IPS DF 6.9 (cell line): ENCODE results near the gene HEATR9.
"Not testable (repeated sequence)": the region's sequence is repeated elsewhere in the genome, so short reads cannot be mapped to it uniquely, and the experiment has no call there.

Experiments
- DNase-seq: peaks from one replicate; pipeline ENCODE4 v3.0.0-alpha.2; 2013; ENCODE audit warnings: low read depth, low spot score
- H3K27ac ChIP-seq: one replicate; pipeline ENCODE4 v1.5.1; 2013; ENCODE audit warnings: low read length, control low read depth
- H3K27me3 ChIP-seq: 2 replicates; pipeline ENCODE4 v1.6.1; 2013; ENCODE audit warnings: mild to moderate bottlenecking, low read length; ENCODE audit not compliant: control insufficient read depth, insufficient read depth
- H3K36me3 ChIP-seq: 2 replicates; pipeline ENCODE4 v1.6.1; 2013; ENCODE audit warnings: low read length; ENCODE audit not compliant: control insufficient read depth, insufficient read depth
- H3K4me1 ChIP-seq: 2 replicates; pipeline ENCODE4 v1.6.1; 2013; ENCODE audit warnings: low read length; ENCODE audit not compliant: control insufficient read depth, insufficient read depth
- H3K4me3 ChIP-seq: 2 replicates; pipeline ENCODE4 v1.5.1; 2013; ENCODE audit warnings: mild to moderate bottlenecking, low read length
- H3K9me3 ChIP-seq: 2 replicates; pipeline ENCODE4 v1.6.1; 2013; ENCODE audit warnings: low read length, inconsistent platforms; ENCODE audit not compliant: control insufficient read depth, insufficient read depth
- WGBS: extraction: QIAGEN DNeasy Blood & Tissue Kit; methylation state at CpG from one replicate; pipeline ENCODE4 v1.1.7; 2013; ENCODE audit warnings: mixed read lengths, missing lambda C conversion rate; ENCODE audit not compliant: insufficient read length, insufficient coverage; 5-methylcytosine and 5-hydroxymethylcytosine counted together

The HEATR9 gene

DNA sequence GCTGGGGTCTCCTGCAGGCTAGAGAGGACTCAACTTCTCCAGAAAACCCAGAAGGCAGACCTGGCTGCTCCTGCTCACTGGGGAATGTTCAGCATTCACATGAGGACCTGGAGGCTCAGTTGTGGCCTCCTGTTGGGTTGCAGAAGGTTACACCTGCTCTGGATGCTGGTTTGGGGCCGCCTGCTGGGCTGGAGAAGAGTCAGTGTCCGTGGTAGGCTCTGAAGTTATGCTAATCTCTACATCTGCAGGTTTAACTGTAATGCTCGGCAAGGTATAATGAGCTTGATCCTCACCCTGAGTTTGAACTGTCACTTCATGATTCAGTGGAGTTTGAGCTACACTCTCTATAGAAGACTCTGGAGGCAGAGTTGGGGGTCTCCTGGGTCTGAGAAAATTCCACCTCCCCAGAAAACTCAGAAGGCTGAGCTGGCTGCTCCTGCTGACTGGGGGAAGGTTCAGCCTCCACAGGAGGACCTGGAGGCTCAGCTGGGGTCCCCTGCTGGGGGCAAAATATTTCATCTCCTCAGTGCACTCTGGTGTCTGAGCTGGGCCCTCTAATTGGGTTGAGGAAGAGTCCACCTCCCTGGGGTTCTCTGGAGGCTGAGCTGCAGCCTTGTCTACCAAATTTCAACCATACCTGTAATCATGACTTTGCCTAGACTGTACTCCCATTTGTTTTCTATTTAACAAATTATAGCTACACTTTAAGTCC lies 38.4 kb upstream of the HEATR9 start:
- no peaks in the 10 kb centered on the region for H3K36me3 ChIP-seq
- WGBS: no CpG with 5 or more reads among the region's 3 CpGs
- no peaks in the 10 kb centered on the region for H3K27me3 ChIP-seq
- no peak overlapping the region for H3K27ac ChIP-seq
- H3K4me3 ChIP-seq: no peak overlapping the region
- H3K9me3 ChIP-seq: no peaks in the 10 kb centered on the region
- no peak for DNase-seq
- no peaks in the 10 kb centered on the region for H3K4me1 ChIP-seq

DNA sequence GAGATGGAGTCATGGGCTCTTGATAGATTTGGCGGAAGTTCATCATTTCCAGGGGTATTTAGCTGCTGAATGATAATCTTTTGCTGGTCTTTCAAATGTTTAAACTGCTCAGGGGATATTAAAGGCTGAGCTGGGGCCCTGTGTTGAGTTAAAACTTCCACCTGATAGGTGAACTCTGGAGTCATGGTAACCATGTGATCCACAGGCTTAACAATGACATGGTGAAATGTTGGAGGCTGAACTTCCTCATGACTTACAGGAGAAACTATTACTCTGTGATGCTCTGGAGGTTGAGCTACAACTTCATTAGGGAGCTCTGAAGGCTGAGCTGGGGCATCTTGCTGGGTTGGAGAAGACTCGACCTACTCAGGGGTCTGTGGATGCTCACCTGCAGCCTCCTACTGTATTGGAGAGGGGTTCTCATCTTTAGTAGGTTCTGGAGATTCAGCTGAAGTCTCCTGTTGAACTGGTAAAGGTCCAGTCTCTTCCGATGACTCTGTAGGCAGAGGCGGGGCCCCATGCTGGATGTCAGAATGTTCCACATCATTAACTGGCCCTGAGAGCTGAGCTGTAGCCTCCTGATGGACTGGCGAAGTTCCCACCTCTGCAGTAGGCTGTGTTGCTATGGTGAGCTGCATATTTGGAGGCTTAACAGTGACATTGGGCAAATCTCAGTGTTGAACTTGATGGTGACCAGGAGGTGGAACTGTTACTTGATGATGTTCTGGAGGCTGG lies 37.7 kb upstream of the HEATR9 start:
- DNase-seq: no peak
- WGBS: no CpG with 5 or more reads among the region's 5 CpGs
- Histone ChIP-seq H3K9me3 (no peaks in the 10 kb centered on the region), H3K4me3 (no peak overlapping the region), H3K4me1 (no peaks in the 10 kb centered on the region), H3K27ac (no peak overlapping the region), H3K36me3 (no peaks in the 10 kb centered on the region), H3K27me3 (no peaks in the 10 kb centered on the region)

DNA sequence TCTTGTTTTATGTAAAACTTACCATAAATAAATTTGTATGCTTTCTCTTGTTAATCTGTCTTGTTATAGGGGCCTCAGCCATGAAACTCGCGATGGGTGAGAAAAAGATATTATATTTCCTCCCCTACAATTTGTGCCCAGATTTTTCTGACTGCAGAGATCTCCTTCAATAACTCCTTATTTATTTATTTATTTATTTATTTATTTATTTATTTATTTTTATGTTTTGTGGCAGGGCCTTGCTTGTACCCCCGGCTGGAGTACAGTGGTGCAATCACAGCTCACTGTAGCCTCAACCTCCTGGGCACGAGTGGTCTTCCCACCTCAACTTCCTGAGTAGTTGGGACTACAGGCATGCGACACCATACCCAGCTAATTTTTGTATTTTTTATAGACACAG lies 34.8 kb upstream of the HEATR9 start:
- no peak for DNase-seq
- H3K36me3 ChIP-seq: no peaks in the 10 kb centered on the region
- no peaks in the 10 kb centered on the region for H3K27me3 ChIP-seq
- H3K9me3 ChIP-seq: no peaks in the 10 kb centered on the region
- H3K4me1 ChIP-seq: no peaks in the 10 kb centered on the region
- H3K27ac ChIP-seq: no peak overlapping the region
- no peak overlapping the region for H3K4me3 ChIP-seq
- no CpG with 5 or more reads among the region's 5 CpGs for WGBS

DNA sequence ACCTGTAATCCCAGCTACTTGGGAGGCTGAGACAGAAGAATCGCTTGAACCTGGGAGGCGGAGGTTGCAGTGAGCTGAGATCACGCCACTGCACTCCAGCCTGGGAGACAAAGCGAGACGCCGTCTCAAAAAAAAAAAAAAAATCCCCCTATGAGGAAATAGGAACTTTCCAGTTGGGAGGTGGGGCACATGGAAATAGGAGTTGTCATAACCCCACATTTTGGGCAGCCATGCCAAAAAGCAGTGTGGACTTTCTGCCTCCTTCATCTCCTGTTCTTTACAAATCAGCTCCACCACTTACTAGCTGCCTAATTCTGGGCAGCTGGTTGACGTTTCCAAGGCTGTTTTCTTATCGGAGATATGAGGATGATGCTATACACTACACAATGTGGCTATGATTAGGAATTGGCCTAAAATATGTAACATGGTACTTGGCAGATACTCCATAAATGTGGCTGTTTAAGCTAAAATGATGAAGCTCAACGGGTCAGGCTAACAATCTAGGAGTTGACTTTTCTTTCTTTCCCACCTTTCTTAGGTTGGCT lies 33.0 kb upstream of the HEATR9 start:
- no peaks in the 10 kb centered on the region for H3K36me3 ChIP-seq
- no peak overlapping the region for H3K27ac ChIP-seq
- H3K4me3 ChIP-seq: no peak overlapping the region
- H3K4me1 ChIP-seq: no peaks in the 10 kb centered on the region
- H3K9me3 ChIP-seq: no peaks in the 10 kb centered on the region
- DNase-seq: no peak
- H3K27me3 ChIP-seq: no peaks in the 10 kb centered on the region
- no CpG with 5 or more reads among the region's 9 CpGs for WGBS

DNA sequence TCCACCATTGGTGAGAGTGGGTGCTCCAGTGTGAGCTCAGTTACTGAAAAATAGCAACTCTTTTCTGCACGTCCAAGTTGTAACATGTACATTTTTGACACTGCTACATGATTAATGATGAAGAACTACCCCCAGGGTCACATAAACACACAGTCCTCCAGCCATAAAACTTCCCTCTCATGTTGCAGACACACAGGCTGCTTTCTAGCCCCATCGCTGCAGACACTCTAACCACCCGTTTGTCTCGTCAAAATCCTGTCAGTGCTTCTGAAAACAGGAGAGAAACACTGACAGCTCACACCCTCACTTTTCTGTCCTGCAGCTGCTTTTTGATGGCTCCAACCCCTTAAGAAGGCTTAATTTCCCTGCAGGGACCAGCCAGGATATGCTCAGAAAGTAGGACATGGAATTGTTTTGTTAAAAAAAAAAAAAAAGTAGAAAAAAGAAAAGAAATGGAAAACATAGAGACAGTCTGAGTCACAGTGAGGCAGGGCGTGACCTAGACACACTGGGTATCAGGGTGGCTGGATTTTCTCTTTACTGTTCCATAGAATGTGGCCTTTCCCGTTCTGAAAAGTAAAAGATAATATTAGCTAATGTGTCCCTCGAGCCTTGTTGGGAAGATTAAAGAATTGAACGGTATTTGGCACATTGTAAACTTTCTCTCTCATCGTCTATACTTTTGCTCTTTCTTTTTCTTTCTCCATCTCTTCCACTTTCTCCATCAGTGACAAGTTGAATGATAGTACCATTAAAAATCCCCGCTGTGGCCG lies 32.2 kb upstream of the HEATR9 start:
- Histone ChIP-seq H3K4me1 (no peaks in the 10 kb centered on the region), H3K36me3 (no peaks in the 10 kb centered on the region), H3K4me3 (no peak overlapping the region), H3K27me3 (no peaks in the 10 kb centered on the region), H3K27ac (no peak overlapping the region), H3K9me3 (no peaks in the 10 kb centered on the region)
- WGBS: no CpG with 5 or more reads among the region's 11 CpGs
- DNase-seq: no peak

DNA sequence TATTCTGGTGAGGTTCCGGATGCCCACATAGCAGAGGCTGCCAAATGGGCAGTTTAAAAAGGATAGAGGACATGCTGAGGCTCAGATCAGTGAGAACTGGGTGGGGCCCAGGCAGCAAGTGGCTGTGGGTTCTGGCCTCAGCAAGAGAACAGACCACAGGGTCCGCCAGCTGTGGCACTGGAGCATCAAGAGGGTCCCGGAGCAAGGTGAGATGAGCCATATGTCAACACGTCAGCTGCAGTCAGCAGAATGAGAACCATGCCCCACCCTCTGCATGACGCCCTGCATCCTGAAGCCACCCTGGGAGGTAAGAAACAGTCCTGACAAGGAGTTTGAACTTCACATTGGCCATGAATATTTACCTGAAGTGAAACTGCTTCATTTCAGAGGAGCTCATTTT lies 31.6 kb upstream of the HEATR9 start:
- DNase-seq: no peak
- Histone ChIP-seq H3K36me3 (no peaks in the 10 kb centered on the region), H3K9me3 (no peaks in the 10 kb centered on the region), H3K27me3 (no peaks in the 10 kb centered on the region), H3K4me1 (no peaks in the 10 kb centered on the region), H3K4me3 (no peak overlapping the region), H3K27ac (no peak overlapping the region)
- no CpG with 5 or more reads among the region's 5 CpGs for WGBS

DNA sequence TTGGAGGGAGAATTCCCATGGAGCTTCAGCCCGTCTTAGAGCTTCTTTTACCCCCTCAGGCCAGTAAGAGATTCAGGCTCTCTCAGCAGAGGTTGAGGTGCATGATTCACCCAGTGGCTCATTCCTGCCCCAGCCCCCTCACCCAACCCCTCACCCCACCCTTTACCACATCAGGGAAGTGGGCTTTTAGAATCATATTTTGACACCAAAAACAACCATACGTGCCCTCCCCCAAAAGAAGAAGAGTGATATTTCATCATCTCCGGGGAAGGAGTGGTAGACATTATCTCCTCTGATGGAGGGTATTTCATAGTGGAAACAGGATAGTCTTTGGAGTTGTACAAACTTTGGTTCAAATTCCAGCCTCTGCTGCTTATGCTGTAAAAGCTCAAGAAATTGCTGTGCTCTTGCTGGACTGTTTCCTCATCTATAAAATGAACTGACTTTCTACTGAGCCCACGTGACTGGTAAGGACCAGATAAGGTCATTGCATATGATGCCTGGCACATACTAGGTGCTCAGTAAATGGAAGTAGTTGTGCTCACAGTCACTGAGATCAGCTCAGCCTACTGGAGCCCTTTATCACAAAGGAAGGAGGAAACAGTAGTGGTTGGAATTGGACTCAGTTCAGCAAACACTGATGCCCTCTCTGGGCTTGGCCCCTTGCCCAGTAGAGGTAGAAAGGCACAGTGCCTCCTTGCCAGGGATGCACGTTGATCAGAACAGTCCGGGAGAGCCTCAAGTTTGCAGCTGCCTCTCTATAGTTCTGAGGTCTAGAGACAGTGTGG lies 29.8 kb upstream of the HEATR9 start:
- no peak for DNase-seq
- Histone ChIP-seq H3K27me3 (no peaks in the 10 kb centered on the region), H3K4me1 (no peaks in the 10 kb centered on the region), H3K27ac (no peak overlapping the region), H3K9me3 (no peaks in the 10 kb centered on the region), H3K4me3 (no peak overlapping the region), H3K36me3 (no peaks in the 10 kb centered on the region)
- no CpG with 5 or more reads among the region's 6 CpGs for WGBS

DNA sequence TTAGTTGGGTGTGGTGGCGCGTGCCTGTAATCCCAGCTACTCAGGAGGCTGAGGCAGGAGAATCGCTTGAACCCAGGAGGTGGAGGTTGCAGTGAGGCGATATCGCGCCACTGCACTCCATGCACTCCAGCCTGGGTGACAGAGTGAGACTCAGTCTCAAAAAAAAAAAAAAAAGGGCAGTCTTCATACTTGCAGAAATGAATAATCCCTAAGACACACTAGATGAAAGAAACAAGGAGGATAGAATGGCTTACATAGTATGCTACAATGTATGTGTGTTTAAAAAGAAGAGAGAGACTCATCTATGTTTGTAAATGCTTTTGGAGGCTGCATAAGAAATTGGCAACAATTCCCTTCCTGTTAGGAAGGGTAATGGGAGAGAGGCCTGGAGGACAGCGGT lies 29.1 kb upstream of the HEATR9 start:
- H3K27me3 ChIP-seq, H3K4me3 ChIP-seq, DNase-seq, H3K4me1 ChIP-seq, H3K27ac ChIP-seq, H3K9me3 ChIP-seq, H3K36me3 ChIP-seq: not testable (repeated sequence)
- no CpG with 5 or more reads among the region's 7 CpGs for whole genome bisulfite sequencing

DNA sequence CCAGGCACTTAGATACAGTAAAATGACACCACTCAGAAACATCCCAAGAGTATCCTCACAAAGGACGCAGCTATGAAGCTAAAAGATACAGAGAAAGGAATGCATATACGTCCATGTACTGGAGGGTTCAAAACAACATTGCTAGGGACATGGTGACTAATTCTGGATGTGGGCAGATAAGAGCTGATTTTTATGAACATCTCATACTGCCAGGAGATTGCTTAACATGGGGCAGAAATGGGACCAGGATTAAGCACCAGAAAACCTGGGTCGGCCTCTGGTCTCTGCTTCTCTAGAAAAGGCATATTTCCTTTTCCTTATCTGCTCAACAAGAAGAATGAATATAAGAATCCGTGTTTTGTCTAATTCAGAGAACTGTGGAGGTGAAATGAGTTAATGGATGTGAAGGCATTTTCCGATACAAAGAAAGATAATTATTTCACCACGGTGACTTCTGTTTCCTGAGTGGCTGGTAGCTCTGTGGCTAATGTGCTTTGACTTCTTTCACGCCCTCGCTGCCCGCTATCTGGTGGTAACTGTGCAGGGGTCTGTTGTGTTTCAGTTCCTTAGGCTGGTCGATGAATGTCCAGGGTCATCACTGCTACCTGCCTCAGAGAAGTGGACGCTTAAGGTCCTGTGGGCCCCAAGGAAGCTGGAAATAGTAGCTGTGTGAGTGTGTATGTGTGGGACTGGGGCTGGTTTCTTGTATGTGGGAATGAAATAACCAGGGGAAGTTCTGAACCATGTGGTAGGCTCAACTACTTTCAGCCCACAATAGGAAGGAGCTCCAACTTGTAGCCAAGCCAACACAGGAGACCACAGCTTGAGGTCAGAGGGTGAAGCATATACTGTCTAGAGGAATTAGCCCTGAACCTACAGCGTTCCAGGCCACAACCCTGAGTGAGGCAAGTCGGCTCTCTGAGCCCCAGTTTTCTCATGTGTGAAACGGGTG lies 27.2 kb upstream of the HEATR9 start:
- no peak overlapping the region for H3K27ac ChIP-seq
- no peaks in the 10 kb centered on the region; the same call in 1 of the 2 replicates for H3K4me1 ChIP-seq
- no peaks in the 10 kb centered on the region for H3K36me3 ChIP-seq
- no CpG with 5 or more reads among the region's 14 CpGs for WGBS
- H3K9me3 ChIP-seq: no peaks in the 10 kb centered on the region
- no peak for DNase-seq
- no peak overlapping the region for H3K4me3 ChIP-seq
- no peaks in the 10 kb centered on the region for H3K27me3 ChIP-seq
